Measurements from ENCODE around the gene OSBPL3. TPM values are rescaled to one million over a fixed set of nuclear protein-coding genes. Genes with fewer than 3 reads are reported as not detected.

Gene OSBPL3
- total RNA-seq, 1 experiment from 2014 or later, result 9.2 TPM

GRCh38 chr7:24952464-24952863, 27.5 kb downstream of the OSBPL3 start:
- TF ChIP-seq POLR2AphosphoS5 (IDR thresholded peaks at IDR 0.05; ENCODE audit: low read depth, low read length) (no peak), TCF7L2 (IDR thresholded peaks at IDR 0.05; ENCODE audit: low read depth, low read length) (no peak), CTCF (IDR thresholded peaks at IDR 0.05) (no peak), REST (IDR thresholded peaks at IDR 0.05; ENCODE audit: insufficient read depth in 1 of 2, low read depth in 2 of 2, low read length in 1 of 2) (no peak), SIN3A (IDR thresholded peaks at IDR 0.05; ENCODE audit: borderline replicate concordance, insufficient read depth, low read depth, low read length) (no peak)
- DNase-seq (ENCODE audit: low read depth, low spot score) (no peak), ATAC-seq (no peak)
- Histone ChIP-seq H3K4me1 (ENCODE audit: control insufficient read depth, insufficient read depth, low read length) (no peaks in the 10 kb centered on the region), H3K36me3 (ENCODE audit: control insufficient read depth, insufficient read depth, low read length) (no peaks in the 10 kb centered on the region), H3K27me3 (ENCODE audit: control insufficient read depth, insufficient read depth, low read length) (no peaks in the 10 kb centered on the region), H3K9me3 (ENCODE audit: control insufficient read depth, insufficient read depth, low read depth, low read length) (no peaks in the 10 kb centered on the region), H3K27ac (ENCODE audit: low read length) (no peak overlapping the region), H3K4me3 (ENCODE audit: low read depth in 2 of 2, low read length in 2 of 2) (no peak overlapping the region)
- ChIA-PET CTCF (no interaction called here), POLR2A (no interaction called here)
- intact Hi-C loops (cut with micrococcal nuclease; ENCODE audit: unreplicated experiment) (no loop called here), in situ Hi-C loops (cut with HindIII; ENCODE audit: low pct_unique_long_range_greater_than_20kb, low sequenced_read_pairs) (no loop called here)
- no TSS peak for BruUV-seq (replicated peaks)

GRCh38 chr7:24951441-24951980, 28.5 kb downstream of the OSBPL3 start:
- BruUV-seq (replicated peaks), result no TSS peak
- ChIA-PET CTCF (interaction anchor here (0.6 kb wide), 2 partner anchors 142 to 144 kb away, joined by 3 to 4 read pairs; no protein-coding TSS in a partner anchor), POLR2A (no interaction called here)
- Histone ChIP-seq H3K27me3 (ENCODE audit: control insufficient read depth, insufficient read depth, low read length) (no peaks in the 10 kb centered on the region), H3K36me3 (ENCODE audit: control insufficient read depth, insufficient read depth, low read length) (no peaks in the 10 kb centered on the region), H3K9me3 (ENCODE audit: control insufficient read depth, insufficient read depth, low read depth, low read length) (no peaks in the 10 kb centered on the region), H3K4me3 (ENCODE audit: low read depth in 2 of 2, low read length in 2 of 2) (no peak overlapping the region), H3K27ac (ENCODE audit: low read length) (no peak overlapping the region), H3K4me1 (ENCODE audit: control insufficient read depth, insufficient read depth, low read length) (no peaks in the 10 kb centered on the region)
- in situ Hi-C loops (cut with HindIII; ENCODE audit: low pct_unique_long_range_greater_than_20kb, low sequenced_read_pairs), result no loop called here
- intact Hi-C loops (cut with micrococcal nuclease; ENCODE audit: unreplicated experiment), result no loop called here
- DNase-seq (ENCODE audit: low read depth, low spot score) (no peak), ATAC-seq (no peak)
- TF ChIP-seq REST (IDR thresholded peaks at IDR 0.05; ENCODE audit: insufficient read depth in 1 of 2, low read depth in 2 of 2, low read length in 1 of 2), result no peak

All from Panc1 (cell line).